ENCODE data around the gene ITGB1. TPM values are rescaled to one million over a fixed set of nuclear protein-coding genes. Genes with fewer than 3 reads are reported as not detected.
"Not testable (repeated sequence)": the region's sequence is repeated elsewhere in the genome, so short reads cannot be mapped to it uniquely, and the experiment has no call there.

ITGB1 gene
- polyA plus RNA-seq, 6 donors from 2014 or later: 31.4 to 63.1 (median 39.9) TPM

DNA sequence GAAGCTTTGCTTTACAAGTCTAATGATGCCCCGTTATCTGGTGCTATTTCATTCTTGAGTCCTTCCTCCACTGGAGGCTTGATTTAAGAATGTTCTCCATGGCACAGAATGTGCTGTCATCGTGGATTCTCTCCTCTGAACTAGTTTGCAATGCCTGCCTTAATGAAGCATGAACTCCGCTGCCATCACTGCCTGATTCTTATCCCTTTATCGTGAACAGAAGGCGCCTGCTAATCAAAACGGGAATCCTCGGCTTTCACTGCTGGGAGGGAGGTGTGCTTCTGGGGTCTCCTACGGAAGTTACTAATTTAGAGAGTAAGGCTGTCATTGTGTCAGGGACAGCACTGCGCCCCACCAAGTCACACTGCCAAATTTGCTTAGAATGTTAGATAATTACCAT, 56.2 kb downstream of the ITGB1 start:
- H3K27ac Mint-ChIP-seq: no peak overlapping the region
- ATAC-seq (ENCODE audit: low read depth in 2 of 2): no peak
- H3K9me3 Mint-ChIP-seq: no peaks in the 10 kb centered on the region
- H3K27me3 Mint-ChIP-seq: no peaks in the 10 kb centered on the region
- no peak overlapping the region for H3K4me3 Mint-ChIP-seq
- H3K36me3 Mint-ChIP-seq: peaks cover 0 to 32% of the 10 kb centered on the region in 2 donors
- DNase-seq: no peak
- no peaks in the 10 kb centered on the region for H3K4me1 Mint-ChIP-seq

DNA sequence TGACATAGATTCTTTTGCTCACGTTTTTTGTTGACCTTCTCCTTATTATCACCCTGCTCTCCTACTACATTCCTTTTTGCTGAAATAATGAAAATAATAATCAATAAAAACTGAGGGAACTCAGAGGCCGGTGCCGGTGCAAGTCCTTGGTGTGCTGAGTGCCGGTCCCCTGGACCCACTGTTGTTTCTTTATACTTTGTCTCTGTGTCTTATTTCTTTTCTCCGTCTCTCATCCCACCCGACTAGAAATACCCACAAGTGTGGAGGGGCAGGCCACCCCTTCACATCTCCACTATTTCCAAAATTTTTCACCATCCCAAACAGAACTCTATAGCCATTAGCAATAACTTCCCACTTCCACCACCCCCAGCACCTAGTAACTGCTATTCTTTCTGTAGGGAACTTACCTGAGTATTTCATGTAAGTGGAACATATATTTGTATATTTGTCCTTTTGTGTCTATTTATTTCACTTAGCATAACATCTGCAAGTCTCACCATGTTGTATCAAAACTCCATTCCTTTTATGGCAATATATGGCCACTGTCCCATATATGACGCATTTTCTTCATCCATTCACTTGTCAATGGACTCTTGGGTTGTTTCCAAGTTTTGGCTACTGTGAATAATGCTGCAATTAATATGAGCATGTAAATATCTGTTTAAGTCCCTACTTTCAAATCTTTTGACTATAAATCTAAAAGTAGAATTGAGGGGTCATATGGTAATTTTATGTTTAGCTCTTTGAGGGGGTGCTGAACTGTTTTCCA, 62.6 kb downstream of the ITGB1 start:
- ATAC-seq (ENCODE audit: low read depth in 2 of 2); H3K4me3 Mint-ChIP-seq; H3K4me1 Mint-ChIP-seq; H3K9me3 Mint-ChIP-seq; DNase-seq; H3K27me3 Mint-ChIP-seq: not testable (repeated sequence)
- Mint-ChIP-seq H3K27ac (peak overlapping the region in 2 of 6 donors; percentile 22 to 78), H3K36me3 (peaks cover 0 to 22% of the 10 kb centered on the region in 2 donors)

DNA sequence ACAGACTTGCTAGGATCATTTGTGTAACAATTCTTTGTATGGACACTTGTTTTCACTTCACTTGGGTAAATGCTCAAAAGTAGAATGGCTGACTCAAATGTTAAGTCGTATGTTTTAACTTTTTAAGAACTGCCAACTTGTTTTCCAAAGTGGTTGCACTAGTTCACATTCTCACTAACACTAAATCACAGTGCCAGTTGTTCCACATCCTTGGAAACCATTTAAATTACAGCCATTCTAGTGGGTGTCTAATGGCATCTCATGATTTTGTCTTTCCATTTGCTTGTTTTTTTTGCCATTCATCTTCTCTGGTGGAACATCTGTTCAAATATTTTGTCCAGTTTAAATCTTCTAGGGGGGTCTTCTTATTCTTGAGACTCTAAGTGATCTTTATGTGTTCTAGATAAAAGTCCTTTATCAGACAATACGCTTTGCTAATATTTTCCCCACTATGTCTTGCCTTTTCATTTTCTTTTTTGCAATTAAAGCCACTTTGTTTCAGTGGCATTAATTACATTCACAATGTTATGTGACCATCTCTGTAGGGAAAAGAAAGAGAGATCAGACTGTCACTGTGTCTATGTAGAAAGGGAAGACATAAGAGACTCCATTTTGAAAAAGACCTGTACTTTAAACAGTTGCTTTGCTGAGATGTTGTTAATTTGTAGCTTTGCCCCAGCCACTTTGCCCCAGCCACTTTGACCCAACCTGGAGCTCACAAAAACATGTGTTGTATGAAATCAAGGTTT, 63.9 kb downstream of the ITGB1 start:
- H3K4me1 Mint-ChIP-seq: peaks cover 0 to 2% (median 0%) of the 10 kb centered on the region in 3 donors

DNA sequence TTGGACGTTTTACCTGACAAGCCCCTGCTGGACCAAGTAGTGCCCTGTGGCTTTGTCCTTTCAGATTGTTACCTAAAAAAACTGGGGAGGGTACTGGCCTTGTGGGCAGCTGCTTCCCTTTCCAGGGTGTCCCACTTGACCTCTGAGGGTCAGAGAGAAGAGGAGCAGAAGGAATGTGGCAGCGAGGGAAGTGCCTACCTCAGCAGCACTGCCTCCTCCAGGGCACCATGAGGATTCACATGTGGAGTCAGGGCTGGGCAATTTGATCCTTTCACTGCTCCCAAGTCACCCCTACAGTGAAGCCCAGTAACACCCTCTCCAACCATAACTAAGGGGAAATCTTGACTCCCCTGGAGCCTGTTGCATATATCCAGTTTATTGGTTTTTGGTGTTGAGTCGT, 64.6 kb downstream of the ITGB1 start:
- DNase-seq (no peak), ATAC-seq (ENCODE audit: low read depth in 2 of 2) (no peak)
- H3K4me1 Mint-ChIP-seq: peaks cover 0 to 2% (median 0%) of the 10 kb centered on the region in 3 donors
- no peaks in the 10 kb centered on the region for H3K9me3 Mint-ChIP-seq
- H3K27ac Mint-ChIP-seq: no peak overlapping the region
- H3K4me3 Mint-ChIP-seq: no peak overlapping the region
- H3K27me3 Mint-ChIP-seq: no peaks in the 10 kb centered on the region
- H3K36me3 Mint-ChIP-seq: peaks cover 0 to 15% of the 10 kb centered on the region in 2 donors

More for the DNA sequence above, 63.9 kb downstream of the ITGB1 start:
- H3K36me3 Mint-ChIP-seq: peaks cover 0 to 15% of the 10 kb centered on the region in 2 donors
- no peak overlapping the region for H3K27ac Mint-ChIP-seq
- no peak overlapping the region for H3K4me3 Mint-ChIP-seq
- H3K27me3 Mint-ChIP-seq: no peaks in the 10 kb centered on the region
- H3K9me3 Mint-ChIP-seq: no peaks in the 10 kb centered on the region
- DNase-seq (no peak), ATAC-seq (ENCODE audit: low read depth in 2 of 2) (no peak)

DNA sequence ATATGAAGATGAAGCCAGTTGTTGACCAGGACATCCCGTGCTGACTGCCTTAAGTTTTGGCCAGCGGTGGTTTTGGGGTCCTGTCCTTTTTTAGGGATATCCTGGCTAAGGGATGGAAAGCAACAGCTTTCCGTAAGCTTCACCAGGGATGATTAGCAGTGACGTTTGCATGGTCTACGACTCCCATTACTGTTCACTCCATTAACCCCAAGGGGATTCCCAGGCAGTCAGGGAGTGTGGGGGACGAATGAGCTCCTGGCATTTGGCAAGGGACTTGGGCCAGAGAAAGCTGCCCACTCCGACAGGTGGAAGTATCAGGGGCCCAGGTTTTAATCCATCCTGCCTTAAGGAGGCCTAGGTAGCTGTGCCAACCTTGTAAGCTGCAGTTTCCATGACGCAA, 66.8 kb downstream of the ITGB1 start:
- H3K27me3 Mint-ChIP-seq: no peaks in the 10 kb centered on the region
- no peak for ATAC-seq (ENCODE audit: low read depth in 2 of 2)

DNA sequence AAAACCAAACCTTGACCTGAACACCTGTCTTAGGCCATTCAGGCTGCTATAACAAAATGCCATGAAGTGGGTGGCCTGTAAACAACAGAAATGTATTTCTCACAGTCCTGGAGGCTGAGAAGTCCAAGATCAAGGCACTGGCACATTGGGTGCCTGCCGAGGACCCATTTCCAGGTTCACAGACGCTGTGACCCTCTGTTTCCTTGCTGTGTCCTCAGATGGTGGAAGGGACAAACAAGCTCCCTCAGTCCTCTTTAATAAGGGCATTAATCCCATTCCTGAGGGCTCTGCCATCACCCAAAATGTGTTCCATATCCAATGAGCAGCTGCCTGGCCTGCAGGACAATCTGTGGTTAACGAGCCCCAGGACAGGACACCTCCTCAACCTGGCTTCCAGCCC, 67.6 kb downstream of the ITGB1 start:
- H3K9me3 Mint-ChIP-seq: no peaks in the 10 kb centered on the region
- H3K36me3 Mint-ChIP-seq: no peaks in the 10 kb centered on the region
- DNase-seq (no peak), ATAC-seq (ENCODE audit: low read depth in 2 of 2) (no peak)
- no peaks in the 10 kb centered on the region for H3K27me3 Mint-ChIP-seq
- no peak overlapping the region for H3K4me3 Mint-ChIP-seq
- H3K4me1 Mint-ChIP-seq: peaks cover 0 to 2% (median 0%) of the 10 kb centered on the region in 3 donors
- H3K27ac Mint-ChIP-seq: no peak overlapping the region

More for the DNA sequence above, 66.8 kb downstream of the ITGB1 start:
- Mint-ChIP-seq H3K4me3 (no peak overlapping the region), H3K9me3 (no peaks in the 10 kb centered on the region), H3K27ac (no peak overlapping the region), H3K36me3 (no peaks in the 10 kb centered on the region), H3K4me1 (peaks cover 0 to 2% (median 0%) of the 10 kb centered on the region in 3 donors)
- DNase-seq: no peak

DNA sequence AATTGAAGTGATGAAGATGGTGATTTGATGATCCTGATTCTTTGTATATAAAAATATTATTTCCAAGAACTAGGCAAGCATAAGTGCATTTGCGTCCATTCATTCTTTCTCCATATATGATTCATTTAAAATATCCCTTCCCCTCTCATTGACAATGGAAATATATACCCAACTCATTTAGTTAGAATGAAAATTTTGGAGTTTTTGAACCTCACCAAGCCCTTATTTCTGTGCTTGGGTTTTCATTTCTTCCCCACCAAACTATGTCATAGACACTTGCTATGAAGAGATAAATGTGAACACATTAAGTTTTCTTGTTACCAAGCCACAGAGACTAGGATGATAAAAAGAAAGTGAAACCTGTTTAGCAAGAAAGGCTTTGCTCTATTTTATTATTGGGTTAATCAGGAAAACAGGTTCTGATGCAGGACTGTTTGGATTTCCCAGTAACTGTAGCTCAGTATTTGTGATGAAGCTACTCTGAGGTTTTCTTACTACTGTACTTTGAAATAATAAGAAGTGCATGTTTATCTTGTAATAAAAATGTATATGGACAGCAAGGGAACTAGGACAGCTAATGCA, 68.3 kb downstream of the ITGB1 start:
- DNase-seq (no peak), ATAC-seq (ENCODE audit: low read depth in 2 of 2) (no peak)
- Mint-ChIP-seq H3K27ac (peak overlapping the region in 1 of 6 donors; percentile 39), H3K27me3 (no peaks in the 10 kb centered on the region), H3K36me3 (no peaks in the 10 kb centered on the region), H3K4me1 (peaks cover 0 to 2% (median 0%) of the 10 kb centered on the region in 3 donors), H3K9me3 (no peaks in the 10 kb centered on the region), H3K4me3 (no peak overlapping the region)

DNA sequence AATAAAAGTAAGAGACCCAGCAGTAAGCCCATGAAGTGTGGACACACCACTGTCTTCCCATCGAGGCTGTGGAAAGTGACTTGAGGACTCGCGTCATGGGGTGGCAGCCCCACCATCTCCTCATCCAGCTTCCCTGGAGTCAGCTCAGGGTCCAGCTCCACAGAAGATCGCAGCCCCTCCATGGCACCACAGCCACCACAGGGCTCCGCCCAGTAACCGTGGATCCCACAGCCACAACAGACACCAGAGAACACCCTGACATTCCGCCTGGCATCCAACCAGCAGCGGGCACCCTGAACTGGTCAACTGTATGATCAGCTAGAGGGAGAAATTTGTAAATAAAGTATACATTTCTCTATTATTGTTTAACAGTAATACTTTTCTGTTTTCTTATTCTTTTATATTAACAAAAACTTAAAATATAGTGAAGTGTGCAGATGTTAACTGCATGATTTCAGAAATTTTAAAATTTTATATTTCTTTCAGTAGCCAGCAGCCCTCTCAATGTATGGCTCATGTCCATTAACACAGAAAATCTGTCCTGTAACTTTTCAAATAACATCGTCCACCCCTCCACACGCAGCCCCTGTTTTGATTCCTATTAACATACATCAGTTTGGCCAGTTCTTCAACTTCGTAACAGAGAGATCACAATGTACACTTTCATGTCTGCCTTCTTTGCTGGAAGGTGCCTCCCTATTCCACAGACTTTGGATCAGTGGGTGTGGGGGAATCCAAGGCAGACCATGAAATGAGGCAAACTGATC, 69.7 kb downstream of the ITGB1 start:
- DNase-seq (no peak), ATAC-seq (ENCODE audit: low read depth in 2 of 2) (no peak)
- no peaks in the 10 kb centered on the region for H3K27me3 Mint-ChIP-seq
- H3K4me1 Mint-ChIP-seq: peaks cover 0 to 2% (median 0%) of the 10 kb centered on the region in 3 donors
- H3K27ac Mint-ChIP-seq: no peak overlapping the region
- H3K4me3 Mint-ChIP-seq: no peak overlapping the region
- no peaks in the 10 kb centered on the region for H3K9me3 Mint-ChIP-seq
- H3K36me3 Mint-ChIP-seq: no peaks in the 10 kb centered on the region

DNA sequence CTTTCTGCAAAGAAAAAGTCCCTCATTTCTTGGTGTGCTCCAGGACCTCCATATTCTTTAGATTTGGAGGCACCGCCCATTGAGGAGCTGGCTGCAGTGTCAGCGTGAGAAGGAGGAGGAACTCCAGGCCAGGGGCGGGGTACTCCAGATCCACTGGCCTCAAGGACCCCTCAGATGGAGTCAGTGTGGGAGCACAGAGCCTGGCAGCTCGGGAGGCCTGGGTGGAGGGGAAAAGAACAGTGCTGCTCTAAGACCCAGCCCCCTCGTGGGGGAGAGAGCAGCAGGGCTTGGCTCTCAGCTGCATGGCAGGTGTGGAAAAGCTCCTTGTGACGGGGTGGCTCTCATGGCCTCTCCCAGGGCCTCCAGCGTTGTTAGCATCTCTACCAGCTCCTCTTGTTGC, 70.5 kb downstream of the ITGB1 start:
- no peak for ATAC-seq (ENCODE audit: low read depth in 2 of 2)
- no peak overlapping the region for H3K27ac Mint-ChIP-seq
- no peaks in the 10 kb centered on the region for H3K36me3 Mint-ChIP-seq
- H3K4me3 Mint-ChIP-seq: no peak overlapping the region
- no peak for DNase-seq
- H3K27me3 Mint-ChIP-seq: no peaks in the 10 kb centered on the region
- peaks cover 0 to 2% (median 0%) of the 10 kb centered on the region in 3 donors for H3K4me1 Mint-ChIP-seq
- no peaks in the 10 kb centered on the region for H3K9me3 Mint-ChIP-seq

DNA sequence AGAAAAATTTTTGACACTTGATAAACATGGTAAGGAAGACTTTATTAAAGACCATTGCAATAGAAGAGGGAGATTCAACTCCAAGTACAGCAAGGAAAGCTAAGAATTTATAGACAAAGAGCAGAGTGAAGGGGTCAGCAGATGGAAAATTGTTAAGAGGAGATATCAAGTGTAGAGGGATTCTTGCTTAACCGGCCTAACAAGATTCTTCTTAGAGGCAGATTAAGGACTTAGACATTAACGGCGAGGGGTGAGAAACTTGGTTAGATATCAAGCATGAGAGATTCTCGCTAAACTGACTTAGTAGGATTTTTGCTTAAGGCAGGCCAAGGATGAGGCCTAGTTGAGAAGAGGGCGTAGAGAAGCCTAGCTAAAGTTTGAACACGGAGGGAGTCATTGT, 76.0 kb downstream of the ITGB1 start:
- Mint-ChIP-seq H3K4me1 (no peaks in the 10 kb centered on the region), H3K27me3 (no peaks in the 10 kb centered on the region), H3K9me3 (peaks cover 0 to 3% (median 0%) of the 10 kb centered on the region in 7 donors), H3K4me3 (no peak overlapping the region), H3K36me3 (no peaks in the 10 kb centered on the region), H3K27ac (no peak overlapping the region)
- DNase-seq (no peak), ATAC-seq (ENCODE audit: low read depth in 2 of 2) (no peak)

DNA sequence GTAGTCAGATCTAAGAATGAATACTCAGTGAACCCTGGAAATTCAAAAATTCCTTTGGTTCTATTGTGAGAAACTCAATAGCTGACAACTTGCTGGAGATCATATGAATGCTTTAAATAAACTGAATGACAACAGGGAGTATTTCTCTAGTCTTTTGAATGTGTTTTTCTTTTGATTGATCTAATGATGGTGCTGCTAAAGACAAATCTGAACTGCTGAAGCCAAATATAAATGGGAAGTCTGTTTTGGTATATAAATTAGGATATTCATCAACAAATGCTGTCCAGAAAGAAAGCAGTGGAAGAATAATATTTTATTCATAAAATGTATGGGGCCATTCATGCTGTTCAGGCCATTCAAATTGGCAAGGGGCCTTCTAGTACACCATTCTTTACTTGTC, 79.4 kb downstream of the ITGB1 start:
- H3K36me3 Mint-ChIP-seq: no peaks in the 10 kb centered on the region
- peaks cover 0 to 5% (median 0%) of the 10 kb centered on the region in 3 donors for H3K27me3 Mint-ChIP-seq

DNA sequence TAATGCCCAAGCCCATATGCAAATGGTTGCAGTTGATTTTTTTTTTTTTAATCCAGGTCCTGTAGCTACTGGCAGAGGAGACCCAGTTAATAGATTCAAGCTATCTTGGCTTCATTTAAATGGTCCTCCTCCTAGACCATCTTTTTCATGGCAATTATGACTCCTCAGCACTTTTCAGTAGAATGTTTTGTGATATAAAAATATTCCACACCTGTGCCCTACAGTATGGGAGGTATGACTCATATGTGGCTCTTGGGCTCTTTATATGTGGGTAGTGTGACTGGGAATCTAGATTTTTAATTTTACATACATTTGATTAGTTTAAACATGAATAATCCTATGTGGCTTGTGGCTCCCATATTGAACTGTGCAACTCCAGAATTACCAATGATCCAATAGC, 80.1 kb downstream of the ITGB1 start:
- Mint-ChIP-seq H3K9me3 (peaks cover 0 to 3% (median 0%) of the 10 kb centered on the region in 7 donors), H3K4me1 (no peaks in the 10 kb centered on the region), H3K36me3 (no peaks in the 10 kb centered on the region), H3K27ac (no peak overlapping the region), H3K27me3 (peaks cover 0 to 5% (median 5%) of the 10 kb centered on the region in 3 donors), H3K4me3 (no peak overlapping the region)
- DNase-seq (no peak), ATAC-seq (ENCODE audit: low read depth in 2 of 2) (no peak)

More for the DNA sequence above, 79.4 kb downstream of the ITGB1 start:
- peaks cover 0 to 3% (median 0%) of the 10 kb centered on the region in 7 donors for H3K9me3 Mint-ChIP-seq
- no peak overlapping the region for H3K4me3 Mint-ChIP-seq
- ATAC-seq (ENCODE audit: low read depth in 2 of 2) (no peak), DNase-seq (no peak)
- H3K27ac Mint-ChIP-seq: no peak overlapping the region
- no peaks in the 10 kb centered on the region for H3K4me1 Mint-ChIP-seq

DNA sequence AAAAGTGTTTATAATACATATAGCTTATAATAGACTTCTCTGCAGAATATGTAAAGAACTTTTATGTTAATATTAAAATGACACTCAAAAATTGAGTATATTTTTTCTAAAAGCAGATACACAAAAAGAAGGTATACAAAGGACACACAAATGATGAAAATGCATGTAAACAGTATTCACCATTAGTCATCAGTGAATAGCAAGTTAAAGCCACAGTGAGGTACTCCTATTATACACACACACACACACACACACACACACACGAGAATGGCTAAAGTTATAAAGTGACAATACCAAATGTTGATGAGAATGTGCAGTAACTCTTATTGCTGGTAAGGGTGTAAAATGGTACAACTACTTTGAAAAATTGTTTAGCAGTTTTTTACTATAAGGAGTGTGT, 92.9 kb downstream of the ITGB1 start:
- Mint-ChIP-seq H3K4me1 (no peaks in the 10 kb centered on the region), H3K27ac (no peak overlapping the region), H3K27me3 (no peaks in the 10 kb centered on the region), H3K4me3 (no peak overlapping the region), H3K9me3 (peaks cover 0 to 12% (median 3%) of the 10 kb centered on the region in 7 donors), H3K36me3 (no peaks in the 10 kb centered on the region)
- DNase-seq (no peak), ATAC-seq (ENCODE audit: low read depth in 2 of 2) (no peak)
